ENCODE data around the gene KCTD18.
A peak's percentile ranks its signal among the peaks of the same experiment; 100 is the strongest.

The KCTD18 gene

DNA sequence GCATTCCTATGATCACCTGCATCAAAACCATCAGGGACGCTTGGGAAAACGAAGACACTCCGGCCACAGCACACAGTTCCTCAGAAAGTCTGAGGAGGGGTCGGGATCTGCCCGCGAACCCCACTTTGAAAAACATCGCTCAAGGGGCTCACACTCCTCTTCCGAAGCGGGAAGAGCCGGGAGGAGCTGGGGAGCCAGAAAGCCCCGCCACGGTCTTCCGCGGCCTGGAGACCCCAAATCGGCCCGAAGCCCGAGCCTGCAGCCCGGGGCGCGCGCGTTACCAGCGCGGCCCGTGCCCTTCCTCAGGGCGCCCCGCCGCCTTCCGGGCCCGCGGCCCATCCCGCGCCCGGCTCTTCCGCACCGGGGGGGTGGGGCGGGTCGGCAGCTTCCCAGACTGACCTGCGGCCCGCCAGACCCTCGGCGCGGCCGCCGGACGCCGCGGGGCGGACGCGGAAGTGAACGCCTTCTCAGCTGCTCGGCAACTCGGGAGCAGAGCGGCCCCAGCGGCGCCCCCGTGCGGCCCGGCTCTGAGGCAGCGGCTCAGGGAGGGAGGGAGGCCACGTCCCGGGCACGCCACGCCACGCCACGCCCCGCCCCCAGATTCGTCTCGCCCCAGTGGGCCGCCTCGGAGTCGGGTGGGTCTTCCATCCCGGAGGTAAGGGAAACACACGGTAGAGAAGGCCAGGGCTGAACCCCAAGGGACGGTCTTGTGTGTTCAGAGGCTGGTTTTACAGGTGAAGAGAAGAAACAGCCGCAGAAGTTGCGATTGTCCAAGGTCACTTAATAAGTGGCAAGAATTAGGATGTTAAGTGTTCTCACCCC, at the start of gene KCTD18:
KCTD18 (minus strand) TSS at position 457 of the 822 bp plus-strand sequence. CDS start 3,052 bp downstream, outside the sequence.
- DNase-seq (ENCODE audit: low read depth, low spot score) = peak; percentile 91

DNA sequence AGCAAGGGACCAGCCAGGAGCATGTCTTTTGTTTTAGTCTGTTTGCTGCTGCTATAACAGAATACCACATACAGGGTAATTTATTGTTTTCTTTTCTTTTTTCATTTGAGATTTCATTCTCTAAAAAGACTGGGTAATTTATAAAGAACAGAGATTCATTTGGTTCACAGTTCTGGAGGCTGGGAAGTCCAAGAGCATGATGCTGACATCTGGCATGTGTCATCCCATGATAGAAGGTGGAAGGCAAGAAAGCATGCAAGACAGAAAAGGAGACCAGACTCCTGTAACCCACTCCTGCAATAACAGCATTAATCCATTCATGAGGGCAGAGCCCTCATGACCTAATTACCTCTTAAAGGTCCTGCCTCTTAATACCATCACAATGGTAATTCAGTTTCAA, 30.9 kb upstream of the KCTD18 start:
- no peak for DNase-seq (ENCODE audit: low read depth, low spot score)

DNA sequence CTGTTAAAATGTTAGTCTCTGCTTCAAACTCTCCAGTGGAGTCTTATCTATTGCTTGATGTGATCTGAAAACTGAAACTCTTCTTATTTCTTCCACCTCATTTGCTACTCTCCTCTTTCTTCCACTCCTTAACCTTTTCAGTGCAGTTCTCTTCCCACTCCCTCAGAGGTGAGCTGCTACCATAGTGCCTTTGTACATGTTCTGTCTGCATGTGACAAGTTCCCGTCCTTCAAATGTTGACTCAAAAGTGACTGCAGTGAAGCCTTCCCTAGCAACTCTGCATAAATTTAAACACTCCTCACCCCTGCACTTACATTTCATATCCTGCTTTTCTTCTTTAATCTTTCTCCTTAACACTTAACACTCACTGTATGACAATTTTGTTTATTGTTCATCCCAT, 28.3 kb upstream of the KCTD18 start:
- DNase-seq (ENCODE audit: low read depth, low spot score) = no peak

DNA sequence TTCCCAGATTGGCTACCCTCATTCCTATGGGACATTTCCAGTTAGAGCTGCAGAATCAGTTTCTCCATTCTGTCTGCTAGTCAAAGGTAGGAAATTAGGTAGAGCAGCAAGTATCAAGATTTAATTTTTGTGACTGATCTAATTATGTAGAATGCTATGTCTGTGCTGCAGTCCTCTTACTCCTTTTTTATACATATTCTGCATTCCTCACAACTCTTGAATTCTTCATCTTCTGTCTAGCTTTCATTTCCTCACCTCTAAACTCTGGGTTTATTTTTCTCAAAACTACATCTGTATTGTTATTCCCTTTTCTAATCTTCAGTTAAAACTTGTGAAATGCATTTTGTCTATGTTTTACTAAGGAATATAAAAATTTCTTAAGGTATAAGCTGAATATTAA, 24.7 kb upstream of the KCTD18 start:
- DNase-seq (ENCODE audit: low read depth, low spot score) = no peak

DNA sequence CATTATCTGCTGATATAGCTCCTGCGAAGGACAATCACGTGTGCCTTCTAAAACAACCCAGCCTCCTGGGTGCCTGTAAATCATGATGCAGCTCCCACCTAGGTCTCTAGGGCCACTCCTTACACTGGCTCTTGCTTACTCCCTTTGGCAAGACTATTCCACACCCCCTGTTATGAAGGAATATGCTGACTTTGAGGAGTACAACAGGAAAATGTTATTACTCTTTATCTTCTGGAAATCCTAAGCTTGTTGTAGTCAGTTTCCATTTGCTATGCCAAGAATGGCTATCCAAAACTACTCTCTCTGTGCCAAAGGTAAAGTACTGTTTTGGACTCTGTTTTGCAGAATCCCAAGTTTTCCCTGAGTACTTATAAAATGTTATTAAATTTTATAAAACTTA, 23.9 kb upstream of the KCTD18 start:
- no peak for DNase-seq (ENCODE audit: low read depth, low spot score)

DNA sequence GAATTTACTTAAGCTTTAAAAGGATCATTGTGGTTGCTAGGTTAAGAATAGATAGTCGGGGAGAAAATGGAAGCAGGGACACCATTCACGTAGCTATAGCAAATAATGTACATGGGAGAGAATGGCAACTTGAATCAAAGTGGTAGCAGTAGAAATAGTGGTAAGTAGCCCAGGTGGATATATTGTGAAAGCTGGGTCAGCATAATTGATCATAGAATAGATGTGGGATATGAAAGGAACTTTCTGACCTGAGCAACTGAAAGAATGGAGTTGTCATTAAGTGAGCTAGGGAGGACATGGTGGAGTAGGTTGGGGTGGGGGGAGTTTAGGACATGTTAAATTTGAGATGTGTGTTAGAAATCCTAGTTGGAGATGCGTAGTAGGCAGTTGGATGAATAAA, 18.4 kb upstream of the KCTD18 start:
- no peak for DNase-seq (ENCODE audit: low read depth, low spot score)

DNA sequence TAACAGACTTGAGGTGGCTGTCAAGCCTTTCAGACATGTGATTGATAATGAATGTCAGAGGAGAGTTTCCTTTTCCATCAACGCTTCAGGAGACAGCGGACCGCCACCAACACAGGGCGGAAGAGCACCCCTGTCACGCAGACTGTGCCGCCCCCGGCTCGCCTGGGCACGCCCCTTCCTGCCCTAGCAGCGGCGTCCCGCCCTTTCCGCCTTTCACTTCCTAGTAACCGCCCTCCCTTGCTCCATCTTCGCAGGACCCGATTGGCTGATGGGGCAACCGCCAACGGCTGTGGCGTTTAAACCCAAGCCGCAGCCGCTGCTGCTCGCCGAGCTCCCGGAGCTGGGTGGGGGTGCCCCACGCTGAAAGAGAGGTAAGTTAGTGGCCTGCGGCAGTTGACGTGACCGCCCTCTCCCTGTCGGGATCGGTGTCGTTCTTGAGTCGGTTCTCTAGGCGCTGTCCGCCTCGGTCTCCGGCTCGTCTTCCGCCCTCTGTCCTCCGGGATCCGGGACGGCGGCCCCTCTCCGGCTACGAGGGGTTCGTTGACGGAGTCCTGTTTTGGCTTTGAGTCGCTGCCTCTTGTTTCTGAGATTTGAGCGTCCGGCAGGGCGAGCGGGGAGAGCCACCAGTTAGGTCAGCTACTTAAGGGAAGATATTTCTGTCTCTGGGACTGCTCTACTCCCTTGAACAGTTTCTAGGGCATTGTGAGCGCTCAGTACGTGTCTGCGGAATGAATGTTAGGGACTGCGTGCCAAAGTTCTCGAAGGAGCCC, 16.2 kb upstream of the KCTD18 start, which contains the start of gene SGO2:
SGO2 (plus strand) TSS at position 326 of the 770 bp plus-strand sequence. CDS start 6,769 bp downstream, outside the sequence.
- peak; percentile 98 for DNase-seq (ENCODE audit: low read depth, low spot score)

DNA sequence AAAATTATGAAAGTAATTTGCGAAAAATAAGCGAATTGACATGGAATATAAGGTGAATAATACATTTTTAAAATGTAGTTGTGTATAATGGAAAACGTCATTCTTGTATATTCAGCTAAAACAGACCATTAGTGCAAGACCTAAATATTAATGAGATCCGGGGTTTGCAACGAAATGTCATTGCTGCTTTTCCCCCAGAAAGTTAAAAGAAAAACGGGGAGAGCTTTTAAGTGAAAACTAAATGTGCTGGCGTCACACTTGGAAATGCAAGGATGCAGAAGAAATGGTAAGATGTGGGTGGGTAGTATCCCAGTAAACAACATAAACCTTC, 15.6 kb upstream of the KCTD18 start:
- DNase-seq (ENCODE audit: low read depth, low spot score) = no peak

DNA sequence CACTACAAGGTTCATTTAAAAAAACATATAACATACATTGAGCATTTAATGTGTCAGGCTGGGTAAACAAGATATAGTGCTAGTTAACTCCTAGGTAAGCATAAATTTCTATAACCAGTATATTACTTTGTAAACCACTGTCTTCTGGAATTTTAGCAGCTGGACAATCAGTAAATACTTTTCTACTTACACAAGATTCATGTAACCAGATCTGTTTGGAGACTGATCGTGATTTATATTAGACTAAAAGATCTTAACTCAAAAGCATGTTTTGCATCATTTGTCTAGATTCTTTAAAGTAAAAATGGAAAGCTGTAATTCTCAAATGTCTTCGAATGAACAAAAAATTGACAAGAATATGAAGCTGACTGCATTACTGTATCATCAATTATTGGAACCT, 15.2 kb upstream of the KCTD18 start:
- no peak for DNase-seq (ENCODE audit: low read depth, low spot score)

DNA sequence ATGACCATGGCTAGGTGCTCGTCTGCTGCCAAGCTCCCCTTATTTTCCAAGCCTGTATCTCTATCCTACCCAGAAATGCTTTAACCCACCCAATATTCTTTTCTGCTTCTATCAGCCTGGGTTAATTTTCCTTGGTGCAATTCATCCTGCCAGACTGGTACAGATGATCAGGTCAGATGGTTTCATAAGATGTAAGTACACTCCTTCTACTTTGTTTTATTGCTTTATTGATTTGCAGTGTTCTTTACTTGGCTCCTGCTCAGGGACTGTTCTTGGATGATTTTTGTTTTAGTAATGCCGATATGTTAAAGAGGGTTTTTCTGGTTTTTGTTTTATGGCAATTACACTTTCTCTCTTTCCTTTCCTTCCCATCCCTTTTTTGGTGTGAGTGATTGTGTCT, 13.7 kb upstream of the KCTD18 start:
- DNase-seq (ENCODE audit: low read depth, low spot score) = no peak

DNA sequence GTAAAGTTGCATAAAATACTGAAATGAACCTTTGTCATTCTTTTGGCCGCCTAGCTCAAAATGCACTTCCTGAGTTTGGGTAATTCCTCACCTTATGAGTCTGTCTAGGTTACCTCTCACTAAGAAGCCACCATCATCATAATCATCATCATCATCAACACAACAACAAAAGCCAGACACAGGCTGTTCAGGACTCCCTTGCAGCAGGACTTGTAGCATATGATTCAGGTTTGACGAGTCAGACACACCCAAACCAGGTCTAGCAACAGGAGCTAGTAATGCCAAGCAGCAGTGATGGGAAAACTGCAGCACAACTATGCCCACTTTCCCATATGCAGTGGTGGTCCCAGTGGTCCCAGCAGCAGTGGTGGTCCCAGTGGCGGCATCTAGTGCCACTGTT, 13.3 kb upstream of the KCTD18 start:
- no peak for DNase-seq (ENCODE audit: low read depth, low spot score)

DNA sequence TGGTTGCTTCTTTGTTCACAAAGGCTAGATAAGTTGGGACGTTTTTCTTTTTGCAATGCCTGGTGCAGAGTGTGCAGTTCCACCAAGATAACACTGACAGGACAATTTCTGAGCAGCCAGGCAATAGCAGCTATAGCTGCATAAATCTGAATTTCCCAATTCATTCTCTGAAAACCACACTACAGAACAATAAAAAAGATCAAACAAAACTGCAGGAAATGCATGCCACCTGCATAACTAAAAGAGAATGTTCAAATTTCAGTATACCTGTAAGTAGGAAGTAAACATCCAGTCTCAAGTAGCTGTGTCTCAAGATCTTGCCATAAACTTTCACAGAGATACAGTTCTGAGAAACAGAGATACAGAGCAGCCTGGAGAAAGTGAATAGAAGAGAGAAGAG, 5.3 kb upstream of the KCTD18 start:
- no peak for DNase-seq (ENCODE audit: low read depth, low spot score)

DNA sequence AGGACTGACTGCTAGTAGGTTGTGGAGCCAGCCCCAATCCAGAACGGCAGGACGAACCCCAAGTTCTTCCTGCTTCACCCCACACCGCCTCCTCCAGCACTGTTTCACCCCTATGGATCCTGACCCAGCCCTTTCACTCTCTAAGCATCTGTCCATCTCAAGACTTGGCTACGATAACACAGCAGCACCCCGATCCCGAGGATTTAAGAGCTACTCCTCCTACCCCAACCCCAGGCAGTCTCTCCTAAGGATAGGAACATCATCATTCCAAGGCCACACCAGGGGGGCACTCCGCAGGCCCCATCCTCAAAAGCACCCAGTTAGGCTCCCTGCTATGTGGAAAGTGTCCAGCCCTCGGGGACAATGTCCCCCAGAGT, 645 bp downstream of the KCTD18 start:
- DNase-seq (ENCODE audit: low read depth, low spot score) = no peak

DNA sequence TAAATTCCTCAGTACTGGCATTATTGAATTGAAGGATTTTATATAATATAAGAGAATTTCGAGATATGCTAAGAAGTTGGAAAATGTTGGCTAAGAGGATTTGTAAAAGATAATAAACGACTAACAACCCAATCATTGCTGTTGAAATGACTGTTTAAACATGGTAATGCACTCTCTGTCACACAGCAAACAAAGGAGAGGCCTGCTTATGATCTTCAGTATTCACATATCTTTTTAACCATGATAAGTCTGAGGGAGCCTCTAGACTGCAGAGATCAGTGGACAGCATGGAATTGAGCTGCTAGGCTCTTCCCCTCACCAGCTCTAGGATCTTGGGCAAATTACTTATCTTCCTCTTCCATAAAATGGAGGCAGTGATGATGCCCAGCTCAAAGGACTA, 2.7 kb downstream of the KCTD18 start:
- no peak for DNase-seq (ENCODE audit: low read depth, low spot score)

DNA sequence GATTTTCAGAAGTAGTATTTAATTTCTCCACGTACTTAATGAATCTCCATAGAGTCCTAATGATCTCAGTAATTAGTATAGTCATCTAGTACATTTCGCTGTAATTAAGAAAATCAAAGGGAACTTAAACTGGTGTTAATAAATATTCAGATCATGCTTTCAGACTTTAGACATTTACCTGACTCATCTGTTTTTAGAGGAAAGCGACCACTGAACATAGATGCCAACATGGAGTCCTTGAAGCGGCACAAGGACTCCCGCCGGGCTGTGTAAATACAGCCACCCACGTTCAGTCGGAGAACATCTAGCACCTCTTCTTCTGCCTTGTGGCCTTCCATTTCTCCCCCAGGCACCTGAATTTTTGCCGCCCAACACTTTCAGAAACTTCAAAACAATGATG, 3.2 kb downstream of the KCTD18 start:
- no peak for DNase-seq (ENCODE audit: low read depth, low spot score)

DNA sequence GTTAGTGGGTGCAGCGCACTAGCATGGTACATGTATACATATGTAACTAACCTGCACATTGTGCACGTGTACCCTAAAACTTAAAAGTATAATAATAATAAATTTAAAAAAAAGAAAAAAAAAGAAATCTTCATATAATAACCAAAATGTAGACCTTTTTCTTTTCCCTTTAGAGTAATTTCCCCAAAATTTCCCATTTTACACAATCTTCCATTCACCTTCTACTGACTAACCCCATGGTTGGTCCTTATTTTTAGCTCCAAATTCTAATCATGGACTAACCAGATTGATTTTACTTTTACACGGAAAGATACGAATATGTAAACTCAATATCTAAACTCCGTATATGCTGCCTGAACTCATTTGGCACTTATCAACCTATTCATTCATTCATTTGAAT, 7.7 kb downstream of the KCTD18 start:
- no peak for DNase-seq (ENCODE audit: low read depth, low spot score)

DNA sequence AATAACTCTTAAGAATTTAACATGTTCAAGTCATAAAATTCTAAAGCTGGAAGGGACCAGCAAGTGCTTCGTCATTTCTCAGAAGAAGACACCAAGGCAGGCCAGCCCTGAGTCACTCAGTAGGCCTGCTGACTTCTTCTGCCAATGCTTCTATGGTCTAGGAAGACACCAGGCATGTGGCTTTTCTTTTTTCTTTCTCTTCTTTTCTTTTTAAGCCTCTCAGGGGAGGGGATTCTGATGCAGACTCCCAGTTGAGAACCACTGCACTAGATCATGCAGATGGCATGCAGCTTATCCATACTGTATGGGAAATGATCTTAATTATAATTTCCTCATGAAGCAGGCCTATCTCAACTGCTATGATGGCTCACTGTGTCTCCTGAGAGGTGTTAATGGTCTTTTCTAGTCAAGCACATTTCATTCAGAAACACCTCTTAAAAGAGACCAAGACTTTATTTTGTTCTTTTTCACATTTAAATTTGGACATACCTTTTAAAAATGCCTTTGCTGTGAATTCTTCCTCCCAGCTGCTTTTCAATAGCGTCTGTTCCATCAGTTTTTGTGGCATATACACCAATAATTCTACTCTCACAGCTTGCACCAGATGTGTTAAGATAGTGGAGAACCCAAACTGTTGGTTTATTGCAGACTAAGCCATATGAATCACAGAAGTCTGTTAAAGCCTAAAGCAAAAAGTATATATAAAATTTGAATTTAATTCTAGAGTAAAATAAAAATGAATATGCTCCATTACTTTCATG, 11.3 kb downstream of the KCTD18 start:
- DNase-seq (ENCODE audit: low read depth, low spot score) = no peak

DNA sequence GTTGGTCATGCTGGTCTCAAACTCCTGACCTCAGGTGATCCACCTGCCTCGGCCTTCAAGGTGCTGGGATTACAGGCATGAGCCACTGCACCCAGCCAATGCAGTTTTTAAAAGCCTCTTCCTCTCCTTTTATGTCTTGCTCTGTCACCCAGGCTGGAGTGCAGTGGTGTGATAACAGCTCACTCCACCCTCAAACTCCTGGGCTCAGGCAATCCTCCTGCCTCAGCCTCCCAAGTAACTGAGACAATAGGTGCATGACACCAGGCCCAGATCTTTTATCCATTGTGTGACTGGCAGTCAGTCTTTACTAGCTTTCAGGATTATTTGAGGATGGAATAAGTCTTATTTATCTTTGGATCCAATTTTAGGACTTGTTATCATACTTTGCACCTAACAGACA, 13.2 kb downstream of the KCTD18 start:
- no peak for DNase-seq (ENCODE audit: low read depth, low spot score)

DNA sequence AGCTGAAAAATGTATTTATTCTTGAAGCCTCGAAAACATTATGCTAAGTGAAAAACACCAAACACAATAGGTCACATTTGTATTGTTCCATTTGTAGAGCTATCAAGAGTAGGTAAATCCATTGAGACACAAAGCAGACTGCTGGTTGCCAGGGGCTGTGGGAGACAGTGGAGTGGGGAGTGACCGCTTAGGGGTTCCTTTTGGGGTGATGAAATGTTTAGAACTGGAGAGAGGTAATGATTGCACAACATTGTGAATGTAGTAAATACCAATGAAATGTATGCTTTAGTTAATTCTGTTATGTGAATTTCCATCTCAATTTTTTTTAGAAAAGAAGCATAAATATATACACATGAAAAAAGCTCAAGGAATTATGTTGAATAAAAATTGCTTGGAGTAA, 15.8 kb downstream of the KCTD18 start:
- no peak for DNase-seq (ENCODE audit: low read depth, low spot score)

DNA sequence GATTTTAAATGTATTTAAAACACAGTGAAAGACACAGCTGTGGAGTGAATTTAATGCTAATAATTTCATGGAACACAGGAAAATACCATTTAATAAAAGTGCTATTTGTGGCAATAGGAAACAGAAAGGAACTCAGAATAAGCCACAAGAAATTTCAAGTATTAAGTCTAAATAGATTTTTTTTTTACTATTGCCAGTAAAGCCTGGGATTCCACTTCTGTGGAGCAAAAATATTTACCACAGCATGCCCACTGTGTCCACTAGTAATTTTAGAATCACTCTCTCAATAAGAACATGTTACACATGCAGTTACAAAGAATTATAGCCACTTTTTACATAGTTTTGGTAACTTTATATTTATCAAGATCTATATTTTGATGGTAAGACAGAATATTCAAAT, 17.2 kb downstream of the KCTD18 start:
- DNase-seq (ENCODE audit: low read depth, low spot score) = no peak

DNA sequence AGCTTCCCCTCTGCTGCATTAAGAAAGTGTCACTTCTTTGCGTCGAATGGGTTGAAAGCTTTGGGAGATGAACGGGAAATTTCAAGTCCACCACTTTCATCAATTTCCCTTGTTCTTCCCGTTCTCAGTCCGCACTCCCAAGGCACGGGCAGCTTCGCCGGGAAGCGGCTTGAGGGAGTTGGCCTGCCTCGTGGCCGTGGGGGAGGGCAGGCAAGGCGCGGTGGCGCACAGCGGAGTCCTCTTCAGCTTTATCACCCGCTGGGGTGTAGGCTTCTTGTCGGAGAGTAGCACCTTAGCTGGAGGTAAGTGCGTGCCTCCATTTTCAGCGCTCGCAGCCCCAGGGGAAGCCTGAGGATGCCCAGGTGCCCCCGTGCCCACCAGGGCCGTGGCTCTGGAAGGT, 19.9 kb downstream of the KCTD18 start:
- DNase-seq (ENCODE audit: low read depth, low spot score) = no peak

DNA sequence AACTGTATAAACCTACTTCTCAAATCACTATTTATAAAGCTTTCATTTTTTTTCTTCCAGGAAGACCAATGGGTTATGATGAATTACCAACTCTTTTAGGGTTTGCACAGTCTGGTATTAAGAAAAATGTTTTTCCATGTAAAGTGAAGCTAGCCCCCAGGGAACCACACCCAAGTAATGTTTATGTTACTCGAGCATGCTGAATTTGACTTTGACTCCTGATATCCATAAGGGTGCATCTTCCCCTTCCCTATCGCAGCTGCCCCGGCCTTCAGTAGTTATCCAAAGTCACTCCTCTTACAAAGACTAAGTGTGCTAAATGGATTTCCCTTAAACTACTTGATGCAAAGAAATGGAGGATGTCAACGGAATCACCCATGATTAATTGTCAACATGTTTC, 21.7 kb downstream of the KCTD18 start:
- DNase-seq (ENCODE audit: low read depth, low spot score) = no peak

Measured in ELF-1 (cell line).